Retinal pigment epithelial cell (primary cell): ENCODE data around the gene TET2.

Experiments used
- DNase-seq: peaks from one replicate; pipeline ENCODE4 v3.0.0-alpha.2; 2010; ENCODE audit warnings: low read depth
- H3K4me3 ChIP-seq: 2 replicates; pipeline ENCODE4 v1.5.1; 2011; ENCODE audit warnings: mild to moderate bottlenecking, low read length, control low read depth, moderate library complexity
- CTCF ChIP-seq: conservative IDR thresholded peaks from 2 replicates; pipeline ENCODE4 v1.5.1; 2011; ENCODE audit warnings: low read depth, low read length, control low read depth, inconsistent platforms

Gene TET2

DNA sequence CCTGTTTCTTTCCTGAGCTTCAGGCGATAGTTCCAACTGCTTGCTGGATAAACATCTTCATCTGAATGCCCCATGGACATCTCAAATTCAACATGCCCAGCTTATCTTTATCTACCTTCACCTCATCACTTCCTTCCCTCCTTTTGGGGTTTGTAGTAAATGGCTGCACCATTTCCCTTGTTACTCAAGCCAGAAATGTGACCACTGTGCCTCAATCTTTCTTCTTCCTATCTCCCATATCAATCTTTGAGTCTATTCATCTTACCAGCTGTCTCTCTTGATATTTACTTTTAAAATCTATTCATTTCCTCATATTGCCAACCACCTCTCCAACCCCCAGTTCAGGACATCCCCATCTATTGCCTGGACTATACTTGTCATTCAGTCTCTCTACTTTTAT is 171.8 kb downstream of the TET2 start:
- no peak overlapping the region for H3K4me3 ChIP-seq
- TF ChIP-seq CTCF = no peak
- no peak for DNase-seq

DNA sequence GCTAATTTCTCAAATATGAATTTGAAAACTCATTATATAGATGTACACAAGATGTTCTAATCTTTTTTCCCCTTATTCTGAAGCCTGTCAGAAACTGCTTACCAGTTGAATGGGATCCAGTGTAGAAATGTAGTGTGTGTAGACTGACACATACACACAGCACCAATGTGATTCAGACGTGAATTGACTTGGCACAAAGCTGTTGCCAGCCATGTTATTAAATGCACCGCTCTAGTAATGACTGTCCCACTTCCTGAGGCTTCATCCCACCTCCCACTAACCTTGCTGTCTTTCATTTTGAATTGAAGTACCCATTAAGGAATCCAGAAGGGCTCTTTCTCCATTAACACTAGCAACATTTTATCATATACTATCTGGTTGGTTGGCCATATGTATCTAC is 180.5 kb downstream of the TET2 start:
- TF ChIP-seq CTCF = no peak
- no peak for DNase-seq
- no peak overlapping the region for H3K4me3 ChIP-seq

DNA sequence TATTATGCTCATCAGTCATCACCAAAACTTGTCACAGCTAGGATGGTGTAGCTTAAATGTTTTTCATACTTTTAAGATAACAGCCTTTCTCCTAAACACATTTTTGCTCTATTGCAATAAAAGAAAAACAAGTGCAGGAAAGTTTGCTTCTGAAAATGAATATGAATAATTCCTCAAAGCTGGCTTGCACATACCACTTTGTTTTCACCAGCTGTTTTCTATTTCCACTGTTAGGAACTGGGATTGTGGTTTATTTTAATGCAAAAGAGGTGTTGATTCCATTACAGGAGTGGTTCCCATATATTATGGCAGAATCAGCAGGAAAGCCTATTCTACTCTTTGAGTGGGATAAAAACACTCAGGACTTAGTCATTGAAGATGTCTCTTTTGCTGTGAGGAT is 181.3 kb downstream of the TET2 start:
- TF ChIP-seq CTCF = no peak
- H3K4me3 ChIP-seq = no peak overlapping the region
- DNase-seq = no peak

DNA sequence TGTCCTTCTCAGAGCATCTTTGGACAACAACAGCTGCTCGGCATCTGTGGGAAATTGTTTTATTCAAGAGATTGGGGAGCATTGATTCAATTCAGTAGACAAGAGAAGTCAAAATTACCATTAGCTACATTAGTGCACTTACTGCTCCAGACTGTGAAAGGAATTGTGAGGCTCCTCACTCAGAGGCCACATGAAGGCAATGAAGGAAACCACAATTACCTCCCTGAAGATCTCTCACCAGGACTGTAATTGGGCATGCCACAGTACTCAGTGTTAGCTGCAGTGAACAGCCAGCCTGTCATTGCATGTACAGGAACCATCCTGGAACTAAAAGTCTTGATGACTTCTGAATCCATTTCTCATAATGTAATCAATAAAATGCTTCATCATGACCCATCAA is 182.4 kb downstream of the TET2 start:
- TF ChIP-seq CTCF = no peak
- H3K4me3 ChIP-seq = no peak overlapping the region
- DNase-seq = no peak
